Pancreas (tissue), 10 donors: ENCODE results near the gene DOCK7. TPM values are rescaled to one million over a fixed set of nuclear protein-coding genes. Genes with fewer than 3 reads are reported as not detected.
A peak's percentile ranks its signal among the peaks of the same experiment; 100 is the strongest.

Experiments used
- ATAC-seq, 4 donors: fragments of 200-7000 bp; cut with Tn5 transposase; one replicate each; pipeline versions ENCODE4 v1.8.0 to v1.9.1; 2020; ENCODE audit warnings: mild to moderate bottlenecking in 4 of 4, moderate library complexity in 4 of 4
- DNase-seq, 6 donors: peaks; one replicate each; pipeline ENCODE4 v3.0.0-alpha.2; 2020
- FAIRE-seq: peaks from 2 replicates; lab custom pipeline; 2012; peaks lifted over from hg19 to GRCh38; lab: Jason Lieb, UNC
- H3K27ac ChIP-seq, 4 donors: fragments of 200-600 bp; sonication (generic); 1 replicate in 3 of 4; 2 replicates in 1 of 4; pipeline versions ENCODE4 v1.5.0 to v1.8.0; 2020
- H3K27me3 ChIP-seq, 4 donors: fragments of 200-600 bp; one replicate each; pipeline ENCODE4 v1.8.0; 2021
- H3K36me3 ChIP-seq, 3 donors: fragments of 200-600 bp; sonication (generic) in 1 of 3; one replicate each; pipeline versions ENCODE4 v1.5.0 to v1.8.0; 2020 to 2021
- H3K4me1 ChIP-seq, 3 donors: fragments of 200-600 bp; one replicate each; pipeline ENCODE4 v1.8.0; 2021
- H3K4me3 ChIP-seq, 4 donors: fragments of 200-600 bp; sonication (generic) in 2 of 4; one replicate each; pipeline versions ENCODE4 v1.5.0 to v1.8.0; 2020 to 2021
- H3K9me3 ChIP-seq, 4 donors: fragments of 200-600 bp; one replicate each; pipeline ENCODE4 v1.8.0; 2021
- CTCF ChIP-seq, 4 donors: fragments of 200-600 bp; sonication (generic) in 3 of 4; IDR thresholded peaks; one replicate each; pipeline versions ENCODE4 v1.5.0 to v1.8.0; 2021; ENCODE audit warnings: antibody characterized with exemption in 4 of 4
- WGBS, 2 donors: extraction: QIAGEN DNeasy Blood & Tissue Kit; methylation state at CpG; one replicate each; pipeline ENCODE4 v1.1.7; 2013; 5-methylcytosine and 5-hydroxymethylcytosine counted together
- intact Hi-C, 3 donors: fragments of 100-400 bp; cut with DNase I; formaldehyde crosslinking; loops; one replicate each; pipeline versions ENCODE4 v1.11.1 to v1.14.2; 2022
- polyA plus RNA-seq, 2 donors: library from polyadenylated mRNA; stranded (reverse); fragments of 200-250 nt; gene quantifications; one replicate each; pipeline ENCODE4 v1.2.3, GENCODE V29; 2013
- total RNA-seq, 6 donors: library from RNA; stranded (reverse); fragmentation: NEBNext Ultra II Directional in 4 of 6; extraction: Animal tissue kit (Norgen Biotek cat#: 25700) in 4 of 6; gene quantifications; one replicate each; pipeline versions ENCODE4 v1.2.1 to v1.2.4, GENCODE V29; 2021 to 2023
- donor health status: healthy with polysubstance abuse.
- donor health status: DM: no; HTN: no; CAD: no; lungs with moderate emphysema.
- donor health status: DM: no; HTN: no; CAD: no.
- donor health status: control.
- donor health status: control.
- donor health status: Bipolar disorder and iron deficiency.
- donor health status: DM: yes; HTN: yes; CAD: no.
- donor health status: DM: no; HTN: no; CAD: no.
- donor health status: DM: no; HTN: no; CAD: no.
- donor health status: DM: yes; HTN: yes; CAD: no.

DOCK7 gene
- total and polyA plus RNA-seq, 8 donors = 4.4 to 22.5 (median 12.8) TPM

GRCh38 chr1:62727656-62728407 lies 39.6 kb upstream of the DOCK7 start:
- intact Hi-C loops = no loop called here
- Histone ChIP-seq H3K36me3 (no peaks in the 10 kb centered on the region), H3K4me1 (peaks cover 6 to 13% (median 10%) of the 10 kb centered on the region in 3 donors), H3K4me3 (no peak overlapping the region), H3K27me3 (no peaks in the 10 kb centered on the region), H3K9me3 (no peaks in the 10 kb centered on the region), H3K27ac (no peak overlapping the region)
- TF ChIP-seq CTCF (IDR thresholded peaks at IDR 0.05) = no peak
- WGBS, 2 donors = 86 to 92% methylated on average over 5 of the region's 5 CpGs
- no peak for ATAC-seq
- FAIRE-seq = no peak
- DNase-seq = no peak

GRCh38 chr1:62726011-62726442 lies 37.8 kb upstream of the DOCK7 start:
- DNase-seq = no peak
- ATAC-seq = peak in 2 of 4 donors; percentile 24 to 29
- Histone ChIP-seq H3K4me3 (no peak overlapping the region), H3K4me1 (peaks cover 6 to 13% (median 10%) of the 10 kb centered on the region in 3 donors), H3K27me3 (no peaks in the 10 kb centered on the region), H3K27ac (peak overlapping the region in 2 of 4 donors; percentile 32 to 59), H3K36me3 (no peaks in the 10 kb centered on the region), H3K9me3 (no peaks in the 10 kb centered on the region)
- intact Hi-C loops = no loop called here
- WGBS, 2 donors = 22 to 26% methylated on average over 2 of the region's 2 CpGs
- TF ChIP-seq CTCF (IDR thresholded peaks at IDR 0.05) = no peak
- FAIRE-seq = peak; percentile 57

GRCh38 chr1:62725255-62725654 lies 37.1 kb upstream of the DOCK7 start:
- Histone ChIP-seq H3K27ac (peak overlapping the region in 2 of 4 donors; percentile 32 to 59), H3K27me3 (no peaks in the 10 kb centered on the region), H3K4me3 (no peak overlapping the region), H3K9me3 (no peaks in the 10 kb centered on the region), H3K4me1 (peaks cover 6 to 13% (median 10%) of the 10 kb centered on the region in 3 donors), H3K36me3 (no peaks in the 10 kb centered on the region)
- FAIRE-seq (no peak), ATAC-seq (peak in 3 of 4 donors; percentile 50 to 83 (median 77)), DNase-seq (no peak)
- WGBS, 2 donors = 33 to 53% methylated on average over 1 of the region's 1 CpG
- intact Hi-C loops = no loop called here
- TF ChIP-seq CTCF (IDR thresholded peaks at IDR 0.05) = no peak

- intact Hi-C loops = no loop called here
- WGBS, 2 donors = 92 to 97% methylated on average over 3 of the region's 3 CpGs
- Histone ChIP-seq H3K4me1 (peaks cover 6 to 13% (median 10%) of the 10 kb centered on the region in 3 donors), H3K27ac (peak overlapping the region in 2 of 4 donors; percentile 1 to 59), H3K27me3 (no peaks in the 10 kb centered on the region), H3K9me3 (no peaks in the 10 kb centered on the region), H3K4me3 (no peak overlapping the region), H3K36me3 (no peaks in the 10 kb centered on the region)
- TF ChIP-seq CTCF (IDR thresholded peaks at IDR 0.05) = no peak
- no peak for ATAC-seq
- DNase-seq = no peak
- FAIRE-seq = no peak
Observed at GRCh38 chr1:62724430-62724829, 36.2 kb upstream of the DOCK7 start.

DNA sequence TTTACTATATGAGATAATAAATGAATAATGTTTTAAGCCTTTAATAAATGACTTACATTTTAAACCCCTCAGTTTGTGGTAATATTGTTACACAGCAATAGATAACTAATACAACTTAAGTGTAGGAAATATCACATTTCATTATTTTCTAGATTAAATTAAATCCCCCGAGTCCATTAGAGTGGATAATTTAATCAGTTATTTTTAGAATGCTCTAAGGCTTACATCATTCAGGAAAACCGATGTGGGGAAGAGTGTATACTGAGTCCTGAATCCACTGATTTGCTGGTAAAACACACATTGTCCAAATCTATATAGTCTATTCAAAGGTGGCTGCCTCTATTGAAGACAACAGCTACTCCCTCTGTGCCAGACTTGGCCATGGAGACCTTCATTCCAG lies 35.7 kb upstream of the DOCK7 start:
- no peaks in the 10 kb centered on the region for H3K9me3 ChIP-seq
- H3K4me1 ChIP-seq = peaks cover 6 to 13% (median 10%) of the 10 kb centered on the region in 3 donors
- no peak overlapping the region for H3K4me3 ChIP-seq
- no peak overlapping the region for H3K27ac ChIP-seq
- no peak for DNase-seq
- TF ChIP-seq CTCF (IDR thresholded peaks at IDR 0.05) = no peak
- H3K36me3 ChIP-seq = no peaks in the 10 kb centered on the region
- 76 to 77% methylated on average over 2 of the region's 2 CpGs for WGBS, 2 donors
- intact Hi-C loops = no loop called here
- no peak for FAIRE-seq
- H3K27me3 ChIP-seq = no peaks in the 10 kb centered on the region
- no peak for ATAC-seq
